Ecto neural progenitor cell (in vitro differentiated cells): ENCODE data around the gene CLPTM1L.

ENCODE experiments used
- DNase-seq: peaks from one replicate; pipeline ENCODE4 v3.0.0-alpha.2; 2018; ENCODE audit warnings: low spot score

Gene CLPTM1L

GRCh38 chr5:1315018-1315708, 29.7 kb downstream of the CLPTM1L start:
- no peak for DNase-seq

GRCh38 chr5:1314564-1314982, 30.3 kb downstream of the CLPTM1L start:
- peak; percentile 13 for DNase-seq

- DNase-seq, result no peak
Measured at GRCh38 chr5:1312993-1313833, 31.7 kb downstream of the CLPTM1L start.

- peak; percentile 23 for DNase-seq
Measured at GRCh38 chr5:1312206-1312605, 32.7 kb downstream of the CLPTM1L start.

GRCh38 chr5:1311439-1312055, 33.4 kb downstream of the CLPTM1L start:
- no peak for DNase-seq

GRCh38 chr5:1310118-1310517, 34.8 kb downstream of the CLPTM1L start:
- DNase-seq, result no peak

- DNase-seq, result no peak
Measured at GRCh38 chr5:1304033-1304432, 40.9 kb downstream of the CLPTM1L start.

- no peak for DNase-seq
Measured at GRCh38 chr5:1302258-1302657, 42.6 kb downstream of the CLPTM1L start.

GRCh38 chr5:1300581-1301083, 44.3 kb downstream of the CLPTM1L start:
- DNase-seq, result peak; percentile 16

- peak; percentile 26 for DNase-seq
Measured at GRCh38 chr5:1299961-1300360, 44.9 kb downstream of the CLPTM1L start.

- DNase-seq, result peak; percentile 39
Measured at GRCh38 chr5:1299511-1299850, 45.4 kb downstream of the CLPTM1L start.

- DNase-seq, result peak; percentile 34
Measured at GRCh38 chr5:1298723-1299510, 46.0 kb downstream of the CLPTM1L start.

GRCh38 chr5:1298067-1298551, 46.8 kb downstream of the CLPTM1L start:
- no peak for DNase-seq

GRCh38 chr5:1297243-1297642, 47.7 kb downstream of the CLPTM1L start:
- peak; percentile 29 for DNase-seq

GRCh38 chr5:1295650-1296037, 49.3 kb downstream of the CLPTM1L start:
- peak; percentile 54 for DNase-seq

- peak; percentile 82 for DNase-seq
Measured at GRCh38 chr5:1294835-1295649, 49.9 kb downstream of the CLPTM1L start, which contains the start of gene TERT. Gene TERT (minus strand): TSS chr5:1295068. CDS start chr5:1294989, 79 bp downstream.

- peak; percentile 63 for DNase-seq
Measured at GRCh38 chr5:1294206-1294834, 50.6 kb downstream of the CLPTM1L start.

GRCh38 chr5:1293416-1294205, 51.3 kb downstream of the CLPTM1L start:
- DNase-seq, result peak; percentile 44

GRCh38 chr5:1292846-1293415, 52.0 kb downstream of the CLPTM1L start:
- peak; percentile 37 for DNase-seq
